Hematopoietic multipotent progenitor cell treated with erythropoietin and hydrocortisone succinate and interleukin-3 and kit ligand, for 4 days (in vitro differentiated cells): ENCODE results near the gene ZNF710.

Source experiments
- DNase-seq: peaks from one replicate; pipeline ENCODE4 v3.0.0-alpha.2; 2015

Gene ZNF710

GRCh38 chr15:89993349-89993748 lies 7.8 kb upstream of the ZNF710 start:
- DNase-seq = peak; percentile 45

GRCh38 chr15:89997079-89997478 lies 4.0 kb upstream of the ZNF710 start:
- DNase-seq = no peak

GRCh38 chr15:89998141-89998661 lies 2.9 kb upstream of the ZNF710 start:
- DNase-seq = no peak

- DNase-seq = no peak
Observed at GRCh38 chr15:89998923-89999675, 2.0 kb upstream of the ZNF710 start.

GRCh38 chr15:89999676-90000185 lies 1.4 kb upstream of the ZNF710 start:
- DNase-seq = no peak

GRCh38 chr15:90000186-90001001 lies 730 bp upstream of the ZNF710 start:
- DNase-seq = peak; percentile 68

- peak; percentile 79 for DNase-seq
Observed at GRCh38 chr15:90001683-90002427, 731 bp downstream of the ZNF710 start.

GRCh38 chr15:90002428-90002844 lies 1.3 kb downstream of the ZNF710 start:
- DNase-seq = peak; percentile 71

- no peak for DNase-seq
Observed at GRCh38 chr15:90003736-90004135, 2.6 kb downstream of the ZNF710 start.

- no peak for DNase-seq
Observed at GRCh38 chr15:90004252-90004651, 3.1 kb downstream of the ZNF710 start.

- DNase-seq = peak; percentile 39
Observed at GRCh38 chr15:90004671-90005070, 3.5 kb downstream of the ZNF710 start.

- no peak for DNase-seq
Observed at GRCh38 chr15:90006217-90007075, 5.3 kb downstream of the ZNF710 start.

GRCh38 chr15:90007076-90007460 lies 5.9 kb downstream of the ZNF710 start:
- DNase-seq = no peak

GRCh38 chr15:90008607-90009006 lies 7.5 kb downstream of the ZNF710 start:
- DNase-seq = no peak

- no peak for DNase-seq
Observed at GRCh38 chr15:90009301-90010022, 8.3 kb downstream of the ZNF710 start.

- DNase-seq = no peak
Observed at GRCh38 chr15:90011705-90012104, 10.6 kb downstream of the ZNF710 start.

- peak; percentile 69 for DNase-seq
Observed at GRCh38 chr15:90013503-90013937, 12.4 kb downstream of the ZNF710 start.

- no peak for DNase-seq
Observed at GRCh38 chr15:90015294-90015693, 14.2 kb downstream of the ZNF710 start.

- no peak for DNase-seq
Observed at GRCh38 chr15:90015749-90016148, 14.6 kb downstream of the ZNF710 start.

- DNase-seq = no peak
Observed at GRCh38 chr15:90016721-90017120, 15.6 kb downstream of the ZNF710 start.

- no peak for DNase-seq
Observed at GRCh38 chr15:90018216-90018831, 17.2 kb downstream of the ZNF710 start.
